Thymus (tissue), 11 donors: ENCODE results near the gene AFF2. TPM values are rescaled to one million over a fixed set of nuclear protein-coding genes. Genes with fewer than 3 reads are reported as not detected.

Experiments
- DNase-seq, 9 donors: peaks; one replicate each; pipeline ENCODE4 v3.0.0-alpha.2; 2013; ENCODE audit warnings: low spot score in 9 of 9, low read depth in 6 of 9, missing footprints in 1 of 9
- H3K27ac ChIP-seq, 2 donors: one replicate each; pipeline ENCODE4 v1.5.1; 2013; ENCODE audit warnings: control low read depth in 1 of 2, low read depth in 1 of 2, low read length in 1 of 2, mild to moderate bottlenecking in 1 of 2, moderate library complexity in 1 of 2
- H3K27me3 ChIP-seq, 2 donors: one replicate each; pipeline ENCODE4 v1.5.1; 2013; ENCODE audit warnings: low read length in 1 of 2; ENCODE audit not compliant: control insufficient read depth in 2 of 2, insufficient read depth in 1 of 2
- H3K36me3 ChIP-seq, 2 donors: one replicate each; pipeline ENCODE4 v1.5.1; 2013; ENCODE audit warnings: low read length in 1 of 2, mild to moderate bottlenecking in 1 of 2, moderate library complexity in 1 of 2; ENCODE audit not compliant: control insufficient read depth in 2 of 2, insufficient read depth in 2 of 2
- H3K4me1 ChIP-seq, 2 donors: one replicate each; pipeline ENCODE4 v1.5.1; 2013; ENCODE audit warnings: low read length in 2 of 2; ENCODE audit not compliant: control insufficient read depth in 2 of 2, insufficient read depth in 2 of 2
- H3K4me3 ChIP-seq, 2 donors: one replicate each; pipeline ENCODE4 v1.5.1; 2013; ENCODE audit warnings: low read length in 2 of 2, control low read depth in 1 of 2, mild to moderate bottlenecking in 1 of 2
- H3K9me3 ChIP-seq, 2 donors: one replicate each; pipeline ENCODE4 v1.5.1; 2013; ENCODE audit warnings: low read length in 1 of 2, mild to moderate bottlenecking in 1 of 2; ENCODE audit not compliant: control insufficient read depth in 2 of 2, insufficient read depth in 1 of 2
- WGBS: extraction: QIAGEN DNeasy Blood & Tissue Kit; methylation state at CpG from one replicate; pipeline ENCODE4 v1.1.7; 2013; 5-methylcytosine and 5-hydroxymethylcytosine counted together
- polyA plus RNA-seq: library from polyadenylated mRNA; stranded (reverse); fragments of 200-250 nt; gene quantifications from one replicate; pipeline ENCODE4 v1.2.3, GENCODE V29; 2013
- total RNA-seq: library from RNA; stranded (reverse); fragments of 120-200 nt; gene quantifications from one replicate; pipeline ENCODE4 v1.2.4, GENCODE V29; 2013
- donor health status: healthy.

Gene AFF2
- total and polyA plus RNA-seq, 2 donors = 1.3 to 27.4 TPM

GRCh38 chrX:148499638-148500422 is 587 bp upstream of the AFF2 start:
- Histone ChIP-seq H3K27me3 (peaks cover 0 to 7% of the 10 kb centered on the region in 2 donors), H3K4me1 (peaks cover 0 to 23% of the 10 kb centered on the region in 2 donors), H3K36me3 (no peaks in the 10 kb centered on the region), H3K9me3 (no peaks in the 10 kb centered on the region), H3K4me3 (peak overlapping the region; percentile 24 to 69), H3K27ac (no peak overlapping the region)
- WGBS = 83% methylated on average over 35 of the region's 35 CpGs
- peak in 1 of 9 donors; percentile 6 for DNase-seq

GRCh38 chrX:148501386-148502066 is 1.1 kb downstream of the AFF2 start:
- Histone ChIP-seq H3K27me3 (peaks cover 0 to 7% of the 10 kb centered on the region in 2 donors), H3K36me3 (no peaks in the 10 kb centered on the region), H3K9me3 (no peaks in the 10 kb centered on the region), H3K27ac (peak overlapping the region in 1 of 2 donors; percentile 12), H3K4me1 (peaks cover 0 to 23% of the 10 kb centered on the region in 2 donors), H3K4me3 (peak overlapping the region; percentile 66 to 69)
- 2% methylated on average over 43 of the region's 43 CpGs for WGBS
- DNase-seq = peak in 4 of 9 donors; percentile 13 to 40 (median 18)

GRCh38 chrX:148504506-148504905 is 4.1 kb downstream of the AFF2 start:
- Histone ChIP-seq H3K27me3 (peaks cover 0 to 7% of the 10 kb centered on the region in 2 donors), H3K9me3 (no peaks in the 10 kb centered on the region), H3K36me3 (no peaks in the 10 kb centered on the region), H3K27ac (no peak overlapping the region), H3K4me1 (peaks cover 0 to 7% of the 10 kb centered on the region in 2 donors), H3K4me3 (no peak overlapping the region)
- no peak for DNase-seq
- WGBS = 91% methylated on average over 15 of the region's 15 CpGs

GRCh38 chrX:148507418-148507817 is 7.0 kb downstream of the AFF2 start:
- Histone ChIP-seq H3K36me3 (no peaks in the 10 kb centered on the region), H3K27ac (no peak overlapping the region), H3K4me1 (no peaks in the 10 kb centered on the region), H3K4me3 (no peak overlapping the region), H3K27me3 (no peaks in the 10 kb centered on the region), H3K9me3 (no peaks in the 10 kb centered on the region)
- WGBS = 97% methylated on average over 4 of the region's 4 CpGs
- DNase-seq = no peak

- Histone ChIP-seq H3K27ac (no peak overlapping the region), H3K27me3 (no peaks in the 10 kb centered on the region), H3K36me3 (no peaks in the 10 kb centered on the region), H3K4me1 (no peaks in the 10 kb centered on the region), H3K4me3 (no peak overlapping the region), H3K9me3 (no peaks in the 10 kb centered on the region)
- WGBS = 94% methylated on average over 2 of the region's 2 CpGs
- DNase-seq = no peak
These were observed 12.0 kb downstream of the AFF2 start for GRCh38 chrX:148512453-148512852.

GRCh38 chrX:148513661-148514060 is 13.2 kb downstream of the AFF2 start:
- Histone ChIP-seq H3K27me3 (no peaks in the 10 kb centered on the region), H3K9me3 (no peaks in the 10 kb centered on the region), H3K4me1 (no peaks in the 10 kb centered on the region), H3K36me3 (no peaks in the 10 kb centered on the region), H3K4me3 (no peak overlapping the region), H3K27ac (no peak overlapping the region)
- no peak for DNase-seq
- WGBS = 99% methylated on average over 3 of the region's 3 CpGs

- DNase-seq = no peak
- Histone ChIP-seq H3K27ac (no peak overlapping the region), H3K4me3 (no peak overlapping the region), H3K27me3 (no peaks in the 10 kb centered on the region), H3K9me3 (no peaks in the 10 kb centered on the region), H3K36me3 (no peaks in the 10 kb centered on the region), H3K4me1 (no peaks in the 10 kb centered on the region)
- 100% methylated on average over 2 of the region's 2 CpGs for WGBS
These were observed 16.8 kb downstream of the AFF2 start for GRCh38 chrX:148517176-148517575.

- no peak overlapping the region for H3K27ac ChIP-seq
- no peaks in the 10 kb centered on the region for H3K4me1 ChIP-seq
- DNase-seq = no peak
- no peaks in the 10 kb centered on the region for H3K27me3 ChIP-seq
- H3K9me3 ChIP-seq = no peaks in the 10 kb centered on the region
- H3K4me3 ChIP-seq = no peak overlapping the region
- no peaks in the 10 kb centered on the region for H3K36me3 ChIP-seq
- WGBS = 95% methylated on average over 5 of the region's 5 CpGs
These were observed 21.6 kb downstream of the AFF2 start for GRCh38 chrX:148522006-148522405.

GRCh38 chrX:148523303-148524080 is 23.1 kb downstream of the AFF2 start:
- no peak for DNase-seq
- Histone ChIP-seq H3K4me1 (no peaks in the 10 kb centered on the region), H3K4me3 (no peak overlapping the region), H3K27me3 (no peaks in the 10 kb centered on the region), H3K27ac (no peak overlapping the region), H3K9me3 (no peaks in the 10 kb centered on the region), H3K36me3 (no peaks in the 10 kb centered on the region)
- 97% methylated on average over 6 of the region's 6 CpGs for WGBS
